ENCODE results near the gene SHB.
"Not testable (repeated sequence)": the region's sequence is repeated elsewhere in the genome, so short reads cannot be mapped to it uniquely, and the experiment has no call there.

DNA sequence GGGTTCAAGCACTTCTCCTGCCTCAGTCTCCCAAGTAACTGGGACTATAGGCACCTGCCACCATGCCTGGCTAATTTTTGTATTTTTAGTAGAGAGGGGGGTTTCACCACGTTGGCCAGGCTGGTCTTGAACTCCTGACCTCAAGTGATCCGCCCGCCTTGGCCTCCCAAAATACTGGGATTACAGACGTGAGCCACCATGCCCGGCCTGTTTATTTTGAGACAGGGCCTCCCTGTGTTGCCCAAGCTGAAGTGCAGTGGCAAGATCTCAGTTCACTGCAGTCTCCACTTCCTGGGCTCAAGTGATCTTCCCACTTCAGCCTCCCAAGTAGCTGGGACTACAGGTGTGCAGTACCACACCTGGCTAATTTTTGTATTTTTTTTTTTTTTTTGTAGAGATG is 159.2 kb downstream of the SHB start:
- TF ChIP-seq, protein P1, sequence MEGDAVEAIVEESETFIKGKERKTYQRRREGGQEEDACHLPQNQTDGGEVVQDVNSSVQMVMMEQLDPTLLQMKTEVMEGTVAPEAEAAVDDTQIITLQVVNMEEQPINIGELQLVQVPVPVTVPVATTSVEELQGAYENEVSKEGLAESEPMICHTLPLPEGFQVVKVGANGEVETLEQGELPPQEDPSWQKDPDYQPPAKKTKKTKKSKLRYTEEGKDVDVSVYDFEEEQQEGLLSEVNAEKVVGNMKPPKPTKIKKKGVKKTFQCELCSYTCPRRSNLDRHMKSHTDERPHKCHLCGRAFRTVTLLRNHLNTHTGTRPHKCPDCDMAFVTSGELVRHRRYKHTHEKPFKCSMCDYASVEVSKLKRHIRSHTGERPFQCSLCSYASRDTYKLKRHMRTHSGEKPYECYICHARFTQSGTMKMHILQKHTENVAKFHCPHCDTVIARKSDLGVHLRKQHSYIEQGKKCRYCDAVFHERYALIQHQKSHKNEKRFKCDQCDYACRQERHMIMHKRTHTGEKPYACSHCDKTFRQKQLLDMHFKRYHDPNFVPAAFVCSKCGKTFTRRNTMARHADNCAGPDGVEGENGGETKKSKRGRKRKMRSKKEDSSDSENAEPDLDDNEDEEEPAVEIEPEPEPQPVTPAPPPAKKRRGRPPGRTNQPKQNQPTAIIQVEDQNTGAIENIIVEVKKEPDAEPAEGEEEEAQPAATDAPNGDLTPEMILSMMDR (conservative IDR thresholded peaks at IDR 0.05; ENCODE audit: low read length): not testable (repeated sequence)
- TF ChIP-seq EZH2phosphoT487 (IDR thresholded peaks at IDR 0.05; ENCODE audit: borderline replicate concordance, low read depth, low read length): not testable (repeated sequence)
